Hepatocyte (in vitro differentiated cells): ENCODE results near the gene RBP5. TPM values are rescaled to one million over a fixed set of nuclear protein-coding genes. Genes with fewer than 3 reads are reported as not detected.

Source experiments
- DNase-seq: peaks from one replicate; pipeline ENCODE4 v3.0.0-alpha.2; 2016; ENCODE audit warnings: low spot score
- H2AFZ ChIP-seq: fragments of 200-600 bp; sonication (generic); 2 replicates; pipeline ENCODE4 v1.6.0; 2016; ENCODE audit warnings: antibody characterized with exemption, mild to moderate bottlenecking
- H3K27ac ChIP-seq: fragments of 200-600 bp; sonication (generic); 2 replicates; pipeline ENCODE4 v1.5.1; 2016; ENCODE audit warnings: mild to moderate bottlenecking
- H3K27me3 ChIP-seq: fragments of 200-600 bp; sonication (generic); 2 replicates; pipeline ENCODE4 v1.6.1; 2016
- H3K36me3 ChIP-seq: fragments of 200-600 bp; sonication (generic); replicated peaks from 2 replicates; pipeline ENCODE4 v1.5.1; 2016; ENCODE audit warnings: low read depth; ENCODE audit not compliant: insufficient read depth
- H3K4me1 ChIP-seq: fragments of 200-600 bp; sonication (generic); 2 replicates; pipeline ENCODE4 v1.5.1; 2016; ENCODE audit warnings: mild to moderate bottlenecking, moderate library complexity; ENCODE audit not compliant: insufficient read depth
- H3K4me2 ChIP-seq: fragments of 200-600 bp; sonication (generic); 2 replicates; pipeline ENCODE4 v1.6.0; 2016
- H3K4me3 ChIP-seq: fragments of 200-600 bp; sonication (generic); 2 replicates; pipeline ENCODE4 v1.5.1; 2016; ENCODE audit warnings: mild to moderate bottlenecking
- H3K79me2 ChIP-seq: fragments of 200-600 bp; sonication (generic); 2 replicates; pipeline ENCODE4 v1.6.0; 2017; ENCODE audit warnings: mild to moderate bottlenecking
- H3K9me2 ChIP-seq: fragments of 200-600 bp; sonication (generic); replicated peaks from 2 replicates; pipeline ENCODE4 v1.6.0; 2017; ENCODE audit warnings: mild to moderate bottlenecking; ENCODE audit not compliant: insufficient read depth
- H3K9me3 ChIP-seq: fragments of 200-600 bp; sonication (generic); 2 replicates; pipeline ENCODE4 v1.5.1; 2016; ENCODE audit warnings: low read depth, mild to moderate bottlenecking
- H4K20me1 ChIP-seq: fragments of 200-600 bp; sonication (generic); 2 replicates; pipeline ENCODE4 v1.6.0; 2016; ENCODE audit warnings: mild to moderate bottlenecking; ENCODE audit not compliant: insufficient read depth, poor library complexity, severe bottlenecking
- CTCF ChIP-seq: fragments of 200-600 bp; sonication (generic); IDR thresholded peaks from 2 replicates; pipeline ENCODE4 v1.5.1; 2016; ENCODE audit warnings: antibody characterized with exemption, mild to moderate bottlenecking; ENCODE audit not compliant: poor library complexity
- EZH2 ChIP-seq: fragments of 200-600 bp; sonication (generic); IDR thresholded peaks from 2 replicates; pipeline ENCODE4 v1.6.1; 2016; ENCODE audit warnings: antibody characterized with exemption, mild to moderate bottlenecking, borderline replicate concordance
- EZH2phosphoT487 ChIP-seq: fragments of 200-600 bp; sonication (generic); IDR thresholded peaks from one replicate; pipeline ENCODE4 v1.6.1; 2018; ENCODE audit warnings: antibody characterized with exemption, mild to moderate bottlenecking, low read depth, moderate library complexity; ENCODE audit not compliant: unreplicated experiment, severe bottlenecking
- WGBS: methylation state at CpG from one replicate; pipeline ENCODE4 v1.1.6; 2016; ENCODE audit warnings: low lambda C conversion rate; ENCODE audit errors: missing lambda C conversion rate; 5-methylcytosine and 5-hydroxymethylcytosine counted together
- polyA plus RNA-seq: library from polyadenylated mRNA; unstranded; fragments of >200 nt; fragmentation: Nextera tagmentation; extraction: Ambion mirVana; gene quantifications from 2 replicates; pipeline ENCODE4 v1.2.1, GENCODE V29; 2016
- total RNA-seq: library from RNA; depleted of rRNA; stranded (reverse); fragments of >200 nt; gene quantifications from 2 replicates; pipeline ENCODE4 v1.2.3, GENCODE V29; 2014

The RBP5 gene
- total and polyA plus RNA-seq, 2 experiments from 2014 or later, result 11.1 to 30.0 TPM

GRCh38 chr12:7076493-7076892 is 52.2 kb downstream of the RBP5 start:
- 93% methylated on average over 4 of the region's 4 CpGs for WGBS
- TF ChIP-seq EZH2 (no peak), EZH2phosphoT487 (no peak), CTCF (no peak)

GRCh38 chr12:7075939-7076338 is 52.8 kb downstream of the RBP5 start:
- Histone ChIP-seq H3K27ac (peak overlapping the region; percentile 23), H2AFZ (no peak overlapping the region), H3K9me2 (no peaks in the 10 kb centered on the region), H3K4me2 (no peak overlapping the region), H3K79me2 (no peaks in the 10 kb centered on the region), H4K20me1 (no peaks in the 10 kb centered on the region), H3K36me3 (no peaks in the 10 kb centered on the region), H3K4me1 (peaks cover 8% of the 10 kb centered on the region), H3K27me3 (no peaks in the 10 kb centered on the region), H3K4me3 (no peak overlapping the region), H3K9me3 (no peaks in the 10 kb centered on the region)
- TF ChIP-seq CTCF (no peak), EZH2phosphoT487 (no peak), EZH2 (no peak)
- WGBS, result 78% methylated on average over 3 of the region's 3 CpGs
- DNase-seq, result no peak

More at GRCh38 chr12:7076493-7076892, 52.2 kb downstream of the RBP5 start:
- H4K20me1 ChIP-seq, result no peaks in the 10 kb centered on the region
- no peak overlapping the region for H2AFZ ChIP-seq
- no peak overlapping the region for H3K27ac ChIP-seq
- peaks cover 8% of the 10 kb centered on the region for H3K4me1 ChIP-seq
- H3K36me3 ChIP-seq, result no peaks in the 10 kb centered on the region
- no peak for DNase-seq
- H3K4me3 ChIP-seq, result no peak overlapping the region
- H3K9me2 ChIP-seq, result no peaks in the 10 kb centered on the region
- no peaks in the 10 kb centered on the region for H3K27me3 ChIP-seq
- no peaks in the 10 kb centered on the region for H3K79me2 ChIP-seq
- H3K4me2 ChIP-seq, result no peak overlapping the region
- no peaks in the 10 kb centered on the region for H3K9me3 ChIP-seq

- DNase-seq, result no peak
- Histone ChIP-seq H3K4me2 (no peak overlapping the region), H3K27me3 (no peaks in the 10 kb centered on the region), H3K4me1 (peaks cover 8% of the 10 kb centered on the region), H3K9me2 (no peaks in the 10 kb centered on the region), H3K4me3 (no peak overlapping the region), H3K27ac (peak overlapping the region; percentile 23), H3K9me3 (no peaks in the 10 kb centered on the region), H3K36me3 (no peaks in the 10 kb centered on the region), H2AFZ (no peak overlapping the region), H3K79me2 (no peaks in the 10 kb centered on the region), H4K20me1 (no peaks in the 10 kb centered on the region)
- TF ChIP-seq CTCF (no peak), EZH2 (no peak)
- 81% methylated on average over 3 of the region's 3 CpGs for WGBS
These were observed 53.2 kb downstream of the RBP5 start for GRCh38 chr12:7075518-7075917.

GRCh38 chr12:7073946-7074345 is 54.7 kb downstream of the RBP5 start:
- Histone ChIP-seq H3K9me3 (no peaks in the 10 kb centered on the region), H3K4me3 (no peak overlapping the region), H3K27me3 (no peaks in the 10 kb centered on the region), H3K4me1 (peaks cover 5% of the 10 kb centered on the region), H4K20me1 (no peaks in the 10 kb centered on the region), H3K9me2 (no peaks in the 10 kb centered on the region), H3K36me3 (no peaks in the 10 kb centered on the region), H3K4me2 (no peak overlapping the region), H2AFZ (no peak overlapping the region), H3K27ac (no peak overlapping the region), H3K79me2 (no peaks in the 10 kb centered on the region)
- TF ChIP-seq EZH2phosphoT487 (no peak), CTCF (no peak), EZH2 (no peak)
- 67% methylated on average over 1 of the region's 1 CpG for WGBS
- no peak for DNase-seq
